WTC11 (cell line): Measurements from ENCODE around the gene KRTAP5-7. TPM values are rescaled to one million over a fixed set of nuclear protein-coding genes. Genes with fewer than 3 reads are reported as not detected.

Experiments
- ATAC-seq: fragments of 200-7000 bp; cut with Tn5 transposase; 2 replicates; pipeline ENCODE4 v1.10.0; 2021; ENCODE audit warnings: mild to moderate bottlenecking, moderate library complexity
- CTCF ChIA-PET: fragments of 300-600 bp; sonication (Branson Sonifier 250); formaldehyde crosslinking; loops from one replicate; lab custom pipeline; 2021; ENCODE audit warnings: antibody characterized with exemption; lab: Charles Lee
- POLR2A ChIA-PET: fragments of 350-600 bp; sonication (Branson Sonifier 250); formaldehyde crosslinking; loops from one replicate; lab custom pipeline; 2021; ENCODE audit warnings: antibody characterized with exemption; lab: Charles Lee
- DNase-seq: peaks from one replicate; pipeline ENCODE4 v3.0.0; 2021; ENCODE audit warnings: low spot score
- H3K27ac Mint-ChIP-seq: 2 replicates; pipeline ENCODE4 v1.8.0; 2021; ENCODE audit warnings: mixed read lengths
- H3K27me3 Mint-ChIP-seq: 2 replicates; pipeline ENCODE4 v1.8.0; 2021; ENCODE audit warnings: low read depth, mild to moderate bottlenecking, moderate library complexity, mixed read lengths
- H3K36me3 Mint-ChIP-seq: 2 replicates; pipeline ENCODE4 v1.8.0; 2021; ENCODE audit warnings: mixed read lengths
- H3K4me1 Mint-ChIP-seq: 2 replicates; pipeline ENCODE4 v1.8.0; 2022; ENCODE audit warnings: mixed read lengths
- H3K4me3 Mint-ChIP-seq: 2 replicates; pipeline ENCODE4 v1.8.0; 2021; ENCODE audit warnings: mild to moderate bottlenecking, moderate library complexity, mixed read lengths
- H3K9me3 Mint-ChIP-seq: 2 replicates; pipeline ENCODE4 v1.8.0; 2021; ENCODE audit warnings: mixed read lengths
- ATF2 ChIP-seq: sonication (generic); formaldehyde crosslinking; IDR thresholded peaks from 2 replicates; pipeline ENCODE4 v1.8.1; 2022; ENCODE audit warnings: low read depth, missing genetic modification reagents, borderline replicate concordance
- ATF3 ChIP-seq: sonication (generic); formaldehyde crosslinking; conservative IDR thresholded peaks from 2 replicates; pipeline ENCODE4 v1.8.1; 2022; ENCODE audit warnings: mild to moderate bottlenecking, missing genetic modification reagents
- CDX4 ChIP-seq: fragments of 250-450 bp; sonication (Bioruptor Pico); IDR thresholded peaks from 2 replicates; pipeline ENCODE4 v1.9.0; 2021; ENCODE audit warnings: moderate library complexity, mild to moderate bottlenecking, inconsistent platforms, borderline replicate concordance
- CREM ChIP-seq: sonication (generic); formaldehyde crosslinking; IDR thresholded peaks from 2 replicates; pipeline ENCODE4 v1.8.1; 2022; ENCODE audit warnings: mild to moderate bottlenecking, missing genetic modification reagents, moderate library complexity
- CTCF ChIP-seq: fragments of 200-600 bp; IDR thresholded peaks from 2 replicates; pipeline ENCODE4 v1.8.0; 2022; ENCODE audit warnings: antibody characterized with exemption
- ELF4 ChIP-seq: sonication (generic); formaldehyde crosslinking; IDR thresholded peaks from 2 replicates; pipeline ENCODE4 v1.8.1; 2022; ENCODE audit warnings: low read depth, mild to moderate bottlenecking, moderate library complexity, missing genetic modification reagents
- ETV6 ChIP-seq: sonication (generic); formaldehyde crosslinking; IDR thresholded peaks from 2 replicates; pipeline ENCODE4 v1.8.1; 2022; ENCODE audit warnings: mild to moderate bottlenecking, missing genetic modification reagents
- JAZF1 ChIP-seq: fragments of 250-450 bp; sonication (Bioruptor Pico); IDR thresholded peaks from 2 replicates; pipeline ENCODE4 v1.9.0; 2021; ENCODE audit warnings: moderate library complexity, mild to moderate bottlenecking, inconsistent platforms
- NR3C1 ChIP-seq: sonication (generic); formaldehyde crosslinking; conservative IDR thresholded peaks from 2 replicates; pipeline ENCODE4 v1.8.1; 2023; ENCODE audit warnings: low read depth, mild to moderate bottlenecking, missing genetic modification reagents
- PRDM15 ChIP-seq: sonication (generic); formaldehyde crosslinking; IDR thresholded peaks from 2 replicates; pipeline ENCODE4 v1.8.0; 2022; ENCODE audit warnings: missing genetic modification reagents
- PRRX2 ChIP-seq: fragments of 250-450 bp; sonication (Bioruptor Pico); IDR thresholded peaks from 2 replicates; pipeline ENCODE4 v1.8.0; 2021; ENCODE audit warnings: mild to moderate bottlenecking
- SMAD4 ChIP-seq: sonication (generic); formaldehyde crosslinking; IDR thresholded peaks from 2 replicates; pipeline ENCODE4 v1.8.0; 2022; ENCODE audit warnings: mild to moderate bottlenecking, missing genetic modification reagents
- TEAD4 ChIP-seq: sonication (generic); formaldehyde crosslinking; IDR thresholded peaks from 2 replicates; pipeline ENCODE4 v1.8.0; 2022; ENCODE audit warnings: mild to moderate bottlenecking, missing genetic modification reagents
- ZBTB21 ChIP-seq: sonication (generic); formaldehyde crosslinking; IDR thresholded peaks from 2 replicates; pipeline ENCODE4 v1.8.1; 2023; ENCODE audit warnings: mild to moderate bottlenecking, missing genetic modification reagents, borderline replicate concordance
- ZMAT4 ChIP-seq: fragments of 250-450 bp; sonication (Bioruptor Pico); IDR thresholded peaks from 2 replicates; pipeline ENCODE4 v1.9.0; 2021; ENCODE audit warnings: mild to moderate bottlenecking
- ZNF512 ChIP-seq: sonication (generic); formaldehyde crosslinking; IDR thresholded peaks from 2 replicates; pipeline ENCODE4 v1.8.1; 2022; ENCODE audit warnings: missing genetic modification reagents, borderline replicate concordance
- ZNF671 ChIP-seq: fragments of 250-450 bp; sonication (Bioruptor Pico); IDR thresholded peaks from 2 replicates; pipeline ENCODE4 v1.8.0; 2021; ENCODE audit warnings: mild to moderate bottlenecking
- total RNA-seq: library from RNA; stranded (reverse); gene quantifications from 3 replicates; pipeline ENCODE4 v1.2.3, GENCODE V29; 2021

KRTAP5-7 gene
- total RNA-seq, 1 experiment from 2014 or later: 0.11 TPM

DNA sequence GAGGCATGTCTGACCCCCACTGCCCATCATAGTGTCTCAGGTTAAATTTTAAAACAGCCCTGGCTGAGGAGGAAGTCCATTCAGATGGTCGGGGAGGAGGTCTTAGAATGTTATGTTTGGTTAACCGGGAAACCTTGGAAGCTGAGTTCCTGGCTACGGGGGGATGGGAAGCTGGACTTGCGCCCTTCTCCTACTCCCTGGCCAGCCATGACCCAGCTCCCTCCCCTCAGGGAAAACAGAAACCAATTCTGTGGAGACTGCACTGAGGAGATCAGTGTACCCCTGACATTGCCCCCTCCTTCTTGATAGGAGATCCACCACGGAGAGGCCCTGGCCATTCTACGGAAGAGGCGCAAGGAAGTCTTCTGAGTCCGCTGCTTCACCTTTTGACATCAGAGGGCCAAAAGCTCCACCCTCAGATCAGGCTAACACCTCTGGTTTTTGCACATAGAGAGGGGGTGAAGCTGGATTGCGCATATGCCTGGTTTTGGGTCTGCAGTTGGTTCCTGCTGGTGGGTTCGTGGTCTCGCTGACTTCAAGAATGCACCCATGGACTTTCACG is 18.4 kb downstream of the KRTAP5-7 start:
- Mint-ChIP-seq H3K36me3 (peaks cover 16% of the 10 kb centered on the region), H3K4me1 (peaks cover 17% of the 10 kb centered on the region), H3K27me3 (peaks cover 27% of the 10 kb centered on the region), H3K4me3 (no peak overlapping the region), H3K9me3 (peaks cover 26% of the 10 kb centered on the region), H3K27ac (no peak overlapping the region)
- DNase-seq: no peak
- TF ChIP-seq ZMAT4 (CRISPR knock-in tag): no peak
- TF ChIP-seq NR3C1: no peak
- no peak for TF ChIP-seq PRRX2 (CRISPR knock-in tag)
- no peak for TF ChIP-seq ELF4 (CRISPR knock-in tag)
- TF ChIP-seq TEAD4 (CRISPR knock-in tag): no peak
- TF ChIP-seq CDX4 (CRISPR knock-in tag): no peak
- TF ChIP-seq ZNF671 (CRISPR knock-in tag): no peak
- no peak for TF ChIP-seq ATF2 (CRISPR knock-in tag)
- TF ChIP-seq ATF3: no peak
- TF ChIP-seq CREM (CRISPR knock-in tag): no peak
- TF ChIP-seq ZBTB21 (CRISPR knock-in tag): no peak
- TF ChIP-seq ETV6 (CRISPR knock-in tag): no peak
- TF ChIP-seq ZNF512 (CRISPR knock-in tag): no peak
- TF ChIP-seq SMAD4 (CRISPR knock-in tag): no peak
- TF ChIP-seq PRDM15 (CRISPR knock-in tag): no peak
- no peak for TF ChIP-seq JAZF1 (CRISPR knock-in tag)
- TF ChIP-seq CTCF: no peak
- CTCF ChIA-PET: interaction anchor here (2.2 kb wide), 1 partner anchor 35 kb away, joined by 6 read pairs; no protein-coding TSS in a partner anchor
- ATAC-seq: no peak
- POLR2A ChIA-PET: no interaction called here
